Forelimb muscle (tissue), 1 donor: ENCODE data around the gene SLC37A4. TPM values are rescaled to one million over a fixed set of nuclear protein-coding genes. Genes with fewer than 3 reads are reported as not detected.
"Not testable (repeated sequence)": the region's sequence is repeated elsewhere in the genome, so short reads cannot be mapped to it uniquely, and the experiment has no call there.

Experiments
- DNase-seq: peaks from one replicate; pipeline ENCODE4 v3.0.0-alpha.2; 2013; ENCODE audit warnings: low read depth
- polyA plus RNA-seq: library from polyadenylated mRNA; unstranded; fragments of 120-200 nt; gene quantifications from one replicate; pipeline ENCODE4 v1.2.1, GENCODE V29; 2013; ENCODE audit not compliant: insufficient read length

Gene SLC37A4
- polyA plus RNA-seq, 1 donor, result 11.7 TPM

DNA sequence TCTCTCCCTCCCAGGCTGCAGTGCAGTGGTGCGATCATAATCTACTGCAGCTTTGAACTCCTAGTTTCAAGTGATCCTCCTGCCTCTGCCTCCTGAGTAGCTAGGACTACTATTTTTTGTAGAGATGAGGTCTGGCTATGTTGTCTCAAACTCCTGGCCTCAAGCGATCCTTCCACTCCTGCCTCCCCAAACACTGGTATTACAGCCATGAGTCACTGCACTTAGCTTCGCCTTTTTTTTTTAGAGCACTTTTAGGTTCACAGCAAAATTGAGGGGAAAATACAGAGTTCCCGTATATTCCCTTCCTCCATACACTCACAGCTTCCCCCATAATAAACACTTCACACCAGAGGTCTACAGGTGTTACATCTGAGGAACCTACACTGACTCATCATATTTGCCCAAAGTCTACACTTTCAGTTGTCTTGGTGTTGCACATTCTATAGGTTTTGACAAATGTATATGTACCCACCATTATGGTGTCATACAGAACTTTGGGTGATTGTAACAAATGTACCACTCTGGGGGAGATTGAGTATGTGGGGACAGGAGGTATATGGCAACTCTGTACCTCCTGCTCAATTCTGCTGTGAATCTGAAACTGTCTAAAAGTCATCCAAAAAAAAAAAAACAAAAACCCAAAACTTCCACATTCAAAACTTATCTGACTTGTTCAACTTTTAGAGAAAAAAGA, 11.3 kb upstream of the SLC37A4 start:
- DNase-seq, result no peak

- not testable (repeated sequence) for DNase-seq
Measured at GRCh38 chr11:119039471-119039870, 8.8 kb upstream of the SLC37A4 start.

DNA sequence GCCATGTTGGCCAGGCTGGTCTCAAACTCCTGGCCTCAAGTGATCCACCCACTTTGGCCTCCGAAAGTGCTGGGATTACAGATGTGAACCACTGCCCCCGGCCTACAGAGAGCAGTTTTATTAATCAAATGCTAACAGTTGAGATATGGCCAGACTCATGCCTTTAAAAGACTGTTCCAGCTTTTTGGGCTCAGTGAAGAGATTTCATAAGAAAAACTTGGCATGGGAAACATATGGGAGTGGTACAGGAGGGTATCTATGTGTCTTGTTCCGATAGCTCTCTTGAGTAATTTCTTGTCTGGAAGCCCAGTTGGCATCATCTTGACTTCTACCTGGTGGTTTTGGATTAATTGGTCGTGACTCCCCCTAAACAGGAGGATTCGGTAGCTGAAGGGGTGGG, 8.2 kb upstream of the SLC37A4 start:
- no peak for DNase-seq

DNA sequence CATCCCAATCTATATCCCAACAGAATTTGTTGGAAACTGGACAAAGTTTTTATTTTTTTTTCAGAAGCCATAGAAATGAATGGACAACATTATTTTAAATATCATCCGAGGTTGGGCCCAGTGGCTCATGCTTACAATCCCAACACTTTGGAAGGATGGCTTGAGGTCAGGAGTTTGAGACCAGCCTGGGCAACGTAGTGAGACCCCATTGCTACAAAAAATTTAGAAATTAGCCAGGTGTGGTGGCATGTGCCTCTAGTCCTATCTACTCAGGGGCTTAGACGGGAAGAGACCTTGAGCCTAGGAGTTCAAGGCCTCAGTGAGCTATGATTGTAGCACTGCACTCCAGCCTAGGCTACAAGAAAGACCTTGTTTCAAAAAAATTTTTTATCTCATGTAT, 4.1 kb upstream of the SLC37A4 start:
- no peak for DNase-seq

GRCh38 chr11:119033421-119033820, 2.7 kb upstream of the SLC37A4 start:
- not testable (repeated sequence) for DNase-seq

- DNase-seq, result no peak
Measured at GRCh38 chr11:119031912-119032280, 1.2 kb upstream of the SLC37A4 start.

- DNase-seq, result no peak
Measured at GRCh38 chr11:119030029-119030328, 698 bp downstream of the SLC37A4 start.

DNA sequence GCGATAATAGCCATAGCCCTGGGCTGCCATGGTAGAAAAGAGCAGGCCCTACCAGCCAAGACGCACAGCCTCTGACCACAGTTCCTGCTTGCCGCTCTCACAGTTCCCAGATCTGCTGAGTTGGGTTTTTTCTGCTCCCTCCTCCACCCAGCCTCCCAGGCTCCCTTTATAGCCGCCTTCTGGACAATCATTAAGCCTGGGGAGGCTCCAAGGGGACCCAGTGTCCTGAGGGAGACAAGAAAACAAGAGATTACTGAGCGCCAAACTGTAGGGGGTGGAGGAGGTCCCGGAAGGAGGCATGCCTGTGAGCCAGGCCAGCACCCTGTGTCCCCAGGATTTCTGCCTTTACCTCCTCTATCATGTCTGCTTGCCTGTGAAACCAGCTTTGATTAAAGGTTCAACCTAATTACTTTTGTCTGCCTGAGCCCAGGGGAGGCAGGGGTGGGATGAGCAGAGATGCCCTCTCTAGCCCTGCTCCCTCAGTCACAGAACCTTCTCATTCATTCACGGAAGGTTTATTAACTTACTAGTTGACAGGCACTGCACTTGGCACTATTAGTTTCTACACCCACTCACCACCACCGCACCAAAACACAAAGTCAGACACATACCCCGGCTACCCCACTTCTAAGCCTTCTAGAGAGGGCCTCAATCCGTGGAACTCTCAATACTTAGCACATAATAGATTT, 1.2 kb downstream of the SLC37A4 start:
- no peak for DNase-seq

DNA sequence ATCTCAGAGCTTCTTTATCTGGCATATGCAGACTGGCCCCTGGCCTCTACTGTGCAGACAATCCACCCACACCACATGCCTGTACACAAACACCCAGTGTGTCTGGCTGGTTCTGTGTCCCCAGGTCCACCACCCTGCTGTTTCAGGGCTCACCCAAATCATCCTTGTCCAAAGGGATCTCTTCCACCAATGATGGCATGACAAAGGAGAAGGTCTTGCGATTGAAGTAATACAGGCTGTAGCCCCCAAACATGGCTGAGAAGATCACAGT, 1.7 kb downstream of the SLC37A4 start:
- no peak for DNase-seq

- DNase-seq, result no peak
Measured at GRCh38 chr11:119028346-119029068, 2.2 kb downstream of the SLC37A4 start.

GRCh38 chr11:119027561-119028345, 2.9 kb downstream of the SLC37A4 start:
- no peak for DNase-seq

- no peak for DNase-seq
Measured at GRCh38 chr11:119026970-119027369, 3.7 kb downstream of the SLC37A4 start.

GRCh38 chr11:119025978-119026766, 4.5 kb downstream of the SLC37A4 start:
- no peak for DNase-seq

GRCh38 chr11:119025541-119025940, 5.1 kb downstream of the SLC37A4 start:
- DNase-seq, result no peak

GRCh38 chr11:119025099-119025473, 5.6 kb downstream of the SLC37A4 start:
- DNase-seq, result no peak

DNA sequence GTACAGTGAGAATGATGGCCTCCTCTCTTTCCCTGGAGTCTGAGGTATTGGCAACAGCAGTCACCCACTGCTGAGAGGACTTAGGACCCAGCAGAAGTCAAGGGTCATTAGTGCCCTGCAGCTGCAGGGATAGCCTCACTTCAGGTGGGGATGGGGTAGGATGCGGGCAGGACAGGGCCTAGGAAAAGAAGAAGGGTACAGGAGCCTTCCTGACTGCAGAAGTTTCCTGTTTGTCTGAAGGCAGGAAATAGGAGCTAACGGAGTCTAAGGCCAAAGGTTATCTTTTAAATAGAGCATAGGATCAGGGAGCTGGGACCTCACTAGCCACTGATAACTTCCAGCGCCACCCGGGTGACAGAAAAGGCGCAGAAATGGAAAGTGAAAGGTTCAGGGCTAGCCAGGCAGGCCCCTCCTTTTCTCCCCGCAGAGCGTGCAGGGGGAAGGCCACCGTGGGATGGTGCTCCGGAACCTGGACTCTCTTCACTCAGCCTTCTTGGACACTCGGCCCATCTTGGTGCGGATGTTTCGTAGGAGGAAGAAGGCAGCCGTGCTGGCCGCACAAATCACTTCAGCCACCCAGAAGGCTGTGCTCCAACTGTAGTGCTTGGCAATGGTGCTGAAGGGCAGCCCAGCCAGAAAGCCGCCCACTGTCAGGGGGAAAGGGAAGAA, 6.1 kb downstream of the SLC37A4 start:
- no peak for DNase-seq

DNA sequence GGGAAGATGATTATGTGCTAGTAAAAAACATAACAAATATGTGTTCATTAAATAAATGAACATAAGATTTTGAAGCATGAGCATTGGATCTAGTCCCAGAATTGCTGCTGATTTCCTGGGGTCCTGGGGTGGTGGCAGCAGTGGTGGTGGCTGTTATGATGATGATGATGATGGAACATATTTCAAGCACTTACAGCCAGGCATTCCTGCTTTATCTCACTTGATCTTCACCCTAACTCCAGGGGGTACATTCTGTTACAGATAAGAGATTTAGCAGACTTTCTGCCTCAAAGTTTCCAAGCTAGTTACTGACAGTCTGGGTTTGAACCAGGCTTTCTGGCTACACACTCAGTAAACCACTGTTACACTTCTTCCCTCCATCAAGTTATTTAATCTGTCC, 6.9 kb downstream of the SLC37A4 start:
- no peak for DNase-seq

DNA sequence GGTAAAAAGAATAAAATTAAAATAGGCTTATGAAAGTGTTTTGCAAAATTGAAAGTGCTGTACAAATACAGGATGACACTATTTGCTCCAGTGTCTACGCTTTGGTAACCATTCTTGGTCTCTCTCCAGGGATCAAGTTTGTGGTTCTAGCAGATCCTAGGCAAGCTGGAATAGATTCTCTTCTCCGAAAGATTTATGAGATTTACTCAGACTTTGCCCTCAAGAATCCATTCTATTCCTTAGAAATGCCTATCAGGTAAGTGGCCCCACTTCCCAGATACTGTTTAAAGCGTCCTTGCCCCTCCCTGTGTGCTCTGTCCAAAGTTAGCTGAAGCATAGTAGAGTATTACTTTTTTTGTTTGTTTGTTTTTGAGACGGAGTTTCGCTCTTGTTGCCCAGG, 9.0 kb downstream of the SLC37A4 start:
- DNase-seq, result no peak

DNA sequence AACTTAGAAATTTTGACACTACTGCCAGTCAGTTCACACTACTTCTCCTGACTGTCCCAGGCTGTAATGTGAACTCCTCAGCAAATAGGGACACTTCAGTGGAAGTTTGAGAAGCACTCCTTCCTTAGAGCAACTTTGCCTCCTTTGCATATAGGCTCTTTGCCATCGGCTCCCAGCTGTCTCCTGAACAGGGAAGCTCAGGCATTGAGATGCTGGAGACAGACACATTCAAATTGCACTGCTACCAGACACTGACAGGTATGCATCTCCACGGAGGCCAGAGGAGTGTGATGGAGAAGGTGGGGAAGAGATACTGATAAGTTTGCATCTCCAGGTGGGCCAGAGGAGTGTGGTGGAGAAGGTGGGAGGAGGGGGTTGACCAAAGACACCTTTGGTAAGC, 10.7 kb downstream of the SLC37A4 start:
- no peak for DNase-seq

- peak; percentile 96 for DNase-seq
Measured at GRCh38 chr11:119018074-119018938, 12.4 kb downstream of the SLC37A4 start, which contains the start of the genes RPS25 and TRAPPC4. Gene RPS25, minus strand, starts transcription at chr11:119018343. Its CDS starts 59 bp downstream, at chr11:119018284. Gene TRAPPC4, plus strand, starts transcription at chr11:119018766. Its CDS starts 30 bp downstream, at chr11:119018796.
